Uterus (tissue), 2 donors: ENCODE data around the gene COX5A.

Experiments
- CTCF ChIP-seq, 4 experiments: fragments of 200-600 bp in 2 of 4; fragments of 450-650 bp in 2 of 4; sonication (generic) in 2 of 4; IDR thresholded peaks; one replicate each; pipeline ENCODE4 v1.5.1; 2016 to 2019; ENCODE audit warnings: antibody characterized with exemption in 4 of 4, mild to moderate bottlenecking in 2 of 4, moderate library complexity in 1 of 4
- POLR2A ChIP-seq, 2 donors: fragments of 450-650 bp; IDR thresholded peaks; one replicate each; pipeline ENCODE4 v1.6.1; 2016; ENCODE audit warnings: antibody characterized with exemption in 2 of 2, mild to moderate bottlenecking in 1 of 2, moderate library complexity in 1 of 2

- no peak for TF ChIP-seq POLR2A (IDR thresholded peaks at IDR 0.05)
- TF ChIP-seq CTCF (IDR thresholded peaks at IDR 0.05), result no peak
Observed at GRCh38 chr15:74902295-74903075, 35.4 kb downstream of the COX5A start.
